Measurements from ENCODE around the gene PHF21A. TPM values are rescaled to one million over a fixed set of nuclear protein-coding genes. Genes with fewer than 3 reads are reported as not detected.

The PHF21A gene
- total RNA-seq, 4 donors from 2014 or later, result 34.4 to 58.6 (median 47.7) TPM

GRCh38 chr11:46064221-46064620 is 57.0 kb downstream of the PHF21A start:
- no peak for TF ChIP-seq CTCF (IDR thresholded peaks at IDR 0.05; ENCODE audit: low read depth)

- no peak for TF ChIP-seq CTCF (IDR thresholded peaks at IDR 0.05; ENCODE audit: low read depth)
These were observed 58.1 kb downstream of the PHF21A start for GRCh38 chr11:46063138-46063537.

GRCh38 chr11:46060013-46060412 is 61.2 kb downstream of the PHF21A start:
- TF ChIP-seq CTCF (IDR thresholded peaks at IDR 0.05; ENCODE audit: low read depth), result no peak

GRCh38 chr11:46057489-46057888 is 63.8 kb downstream of the PHF21A start:
- no peak for TF ChIP-seq CTCF (IDR thresholded peaks at IDR 0.05; ENCODE audit: low read depth)

- TF ChIP-seq CTCF (IDR thresholded peaks at IDR 0.05; ENCODE audit: low read depth), result no peak
These were observed 65.9 kb downstream of the PHF21A start for GRCh38 chr11:46055371-46055770.

- TF ChIP-seq CTCF (IDR thresholded peaks at IDR 0.05; ENCODE audit: low read depth), result no peak
These were observed 70.2 kb downstream of the PHF21A start for GRCh38 chr11:46051102-46051501.

GRCh38 chr11:46050662-46051061 is 70.6 kb downstream of the PHF21A start:
- no peak for TF ChIP-seq CTCF (IDR thresholded peaks at IDR 0.05; ENCODE audit: low read depth)
